Uterus (tissue), 2 donors: Measurements from ENCODE around the gene CAMK2G.

ENCODE experiments used
- POLR2A ChIP-seq, 2 donors: fragments of 450-650 bp; IDR thresholded peaks; one replicate each; pipeline ENCODE4 v1.6.1; 2016; ENCODE audit warnings: antibody characterized with exemption in 2 of 2, mild to moderate bottlenecking in 1 of 2, moderate library complexity in 1 of 2
- TF ChIP-seq, protein P1 (sequence below), 4 experiments: fragments of 200-600 bp in 2 of 4; fragments of 450-650 bp in 2 of 4; sonication (generic) in 2 of 4; IDR thresholded peaks; one replicate each; pipeline ENCODE4 v1.5.1; 2016 to 2019; ENCODE audit warnings: antibody characterized with exemption in 4 of 4, mild to moderate bottlenecking in 2 of 4, moderate library complexity in 1 of 4

- no peak for TF ChIP-seq POLR2A (IDR thresholded peaks at IDR 0.05)
- TF ChIP-seq, protein P1, sequence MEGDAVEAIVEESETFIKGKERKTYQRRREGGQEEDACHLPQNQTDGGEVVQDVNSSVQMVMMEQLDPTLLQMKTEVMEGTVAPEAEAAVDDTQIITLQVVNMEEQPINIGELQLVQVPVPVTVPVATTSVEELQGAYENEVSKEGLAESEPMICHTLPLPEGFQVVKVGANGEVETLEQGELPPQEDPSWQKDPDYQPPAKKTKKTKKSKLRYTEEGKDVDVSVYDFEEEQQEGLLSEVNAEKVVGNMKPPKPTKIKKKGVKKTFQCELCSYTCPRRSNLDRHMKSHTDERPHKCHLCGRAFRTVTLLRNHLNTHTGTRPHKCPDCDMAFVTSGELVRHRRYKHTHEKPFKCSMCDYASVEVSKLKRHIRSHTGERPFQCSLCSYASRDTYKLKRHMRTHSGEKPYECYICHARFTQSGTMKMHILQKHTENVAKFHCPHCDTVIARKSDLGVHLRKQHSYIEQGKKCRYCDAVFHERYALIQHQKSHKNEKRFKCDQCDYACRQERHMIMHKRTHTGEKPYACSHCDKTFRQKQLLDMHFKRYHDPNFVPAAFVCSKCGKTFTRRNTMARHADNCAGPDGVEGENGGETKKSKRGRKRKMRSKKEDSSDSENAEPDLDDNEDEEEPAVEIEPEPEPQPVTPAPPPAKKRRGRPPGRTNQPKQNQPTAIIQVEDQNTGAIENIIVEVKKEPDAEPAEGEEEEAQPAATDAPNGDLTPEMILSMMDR (IDR thresholded peaks at IDR 0.05), result no peak
Observed at GRCh38 chr10:73908853-73909539, 34.6 kb upstream of the CAMK2G start.
